Adipose tissue (tissue), 3 donors: ENCODE data around the gene FAT1. TPM values are rescaled to one million over a fixed set of nuclear protein-coding genes. Genes with fewer than 3 reads are reported as not detected.

Experiments used
- H3K27ac ChIP-seq: one replicate; pipeline ENCODE4 v1.5.1; 2013; ENCODE audit warnings: low read depth, low read length
- WGBS, 3 donors: extraction: QIAGEN DNeasy Blood & Tissue Kit; methylation state at CpG; one replicate each; pipeline ENCODE4 v1.1.7; 2013; 5-methylcytosine and 5-hydroxymethylcytosine counted together
- polyA plus RNA-seq, 3 donors: library from polyadenylated mRNA; stranded (reverse); fragments of 200-250 nt; gene quantifications; one replicate each; pipeline ENCODE4 v1.2.3, GENCODE V29; 2013
- donor health status: healthy with polysubstance abuse.
- donor health status: Bipolar disorder and iron deficiency.
- donor health status: healthy.

The FAT1 gene
- polyA plus RNA-seq, 3 donors: 4.5 to 39.9 (median 21.8) TPM

DNA sequence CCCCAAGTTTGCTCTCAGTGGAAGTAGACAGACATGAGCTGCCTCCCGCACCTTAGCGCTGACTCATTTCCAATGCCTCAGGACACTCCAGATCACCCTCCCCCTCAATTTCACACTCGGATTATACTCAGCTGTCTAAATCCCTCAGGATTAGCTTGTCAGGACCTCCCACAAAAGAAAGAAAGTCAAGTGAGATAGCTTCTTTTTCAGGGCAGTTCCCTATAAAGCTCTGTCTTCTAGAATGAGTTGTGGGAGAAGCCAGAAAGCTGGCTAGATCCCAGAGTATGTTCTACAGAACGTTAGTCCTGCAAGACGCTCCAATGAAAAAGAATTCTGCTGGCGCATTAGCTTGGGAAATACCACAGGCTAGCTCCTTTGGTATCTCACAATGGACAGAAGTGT lies 117.1 kb downstream of the FAT1 start:
- H3K27ac ChIP-seq: no peak overlapping the region
- WGBS, 3 donors: 75 to 87% (median 77%) methylated on average over 6 of the region's 6 CpGs

DNA sequence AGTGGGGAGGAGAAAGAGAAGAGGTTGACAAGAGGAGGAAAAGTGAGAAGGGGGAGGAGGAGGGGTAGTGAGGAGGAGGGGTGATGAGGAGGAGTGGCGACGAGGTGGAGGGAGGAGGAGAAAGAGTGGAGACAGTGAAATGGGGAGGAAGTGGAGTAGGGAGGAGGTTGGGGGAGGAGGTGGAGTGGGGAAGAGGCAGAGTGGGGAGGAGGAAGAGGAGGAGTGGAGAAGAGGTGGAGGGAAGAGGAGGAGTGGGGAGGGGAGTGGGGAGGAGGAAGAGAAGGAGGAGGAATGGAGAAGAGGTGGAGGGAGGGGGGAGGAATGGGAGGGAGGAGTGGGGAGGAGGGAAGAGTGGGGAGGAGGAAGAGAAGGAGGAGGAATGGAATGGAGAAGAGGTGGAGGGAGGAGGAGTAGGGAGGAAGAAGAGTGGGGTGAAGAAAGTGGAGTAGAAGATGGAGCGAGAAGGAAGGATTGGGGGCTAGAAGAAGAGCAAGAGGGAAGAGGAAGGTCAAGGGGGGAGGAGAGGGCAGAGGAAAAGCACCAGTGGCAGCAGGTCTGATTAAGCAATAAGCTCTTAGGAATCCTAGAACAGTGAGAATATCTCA lies 118.3 kb downstream of the FAT1 start:
- H3K27ac ChIP-seq: no peak overlapping the region
- 81 to 93% (median 86%) methylated on average over 3 of the region's 3 CpGs for WGBS, 3 donors

DNA sequence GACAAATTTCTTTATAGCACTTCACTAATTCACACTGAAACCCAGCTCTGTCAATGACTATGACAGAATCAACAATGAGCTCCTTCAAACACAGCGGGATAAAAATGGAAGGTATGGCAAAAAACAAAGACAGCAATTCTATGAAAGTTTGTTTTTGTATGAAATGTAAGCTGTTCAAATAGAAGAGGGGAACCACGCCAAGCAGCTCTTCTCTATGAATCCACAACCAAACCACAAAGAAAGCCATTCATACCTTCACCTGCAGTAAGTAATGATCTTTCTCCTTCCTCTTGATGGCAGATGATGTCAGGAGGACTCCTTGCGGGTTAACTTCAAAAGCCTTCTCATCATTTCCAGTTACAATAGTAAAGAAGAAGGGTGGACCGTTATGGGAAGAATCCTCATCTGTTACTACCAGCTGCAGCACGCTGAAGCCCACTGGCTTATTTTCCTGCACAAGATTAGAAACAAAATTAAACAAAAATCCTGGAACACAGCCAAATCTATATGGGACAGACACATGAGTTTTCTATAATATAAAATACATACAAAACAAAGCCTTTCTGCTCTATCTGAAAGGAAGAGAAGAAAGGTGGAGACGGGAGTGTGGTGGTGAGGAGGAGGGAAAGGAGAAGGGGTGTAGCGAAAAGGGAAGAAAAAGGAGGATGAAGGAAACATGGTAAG lies 119.4 kb downstream of the FAT1 start:
- H3K27ac ChIP-seq: no peak overlapping the region
- 73 to 83% (median 82%) methylated on average over 7 of the region's 7 CpGs for WGBS, 3 donors

- no peak overlapping the region for H3K27ac ChIP-seq
- WGBS, 3 donors: 85 to 93% (median 92%) methylated on average over 9 of the region's 9 CpGs
Measured at GRCh38 chr4:186602978-186603377, 120.7 kb downstream of the FAT1 start.

DNA sequence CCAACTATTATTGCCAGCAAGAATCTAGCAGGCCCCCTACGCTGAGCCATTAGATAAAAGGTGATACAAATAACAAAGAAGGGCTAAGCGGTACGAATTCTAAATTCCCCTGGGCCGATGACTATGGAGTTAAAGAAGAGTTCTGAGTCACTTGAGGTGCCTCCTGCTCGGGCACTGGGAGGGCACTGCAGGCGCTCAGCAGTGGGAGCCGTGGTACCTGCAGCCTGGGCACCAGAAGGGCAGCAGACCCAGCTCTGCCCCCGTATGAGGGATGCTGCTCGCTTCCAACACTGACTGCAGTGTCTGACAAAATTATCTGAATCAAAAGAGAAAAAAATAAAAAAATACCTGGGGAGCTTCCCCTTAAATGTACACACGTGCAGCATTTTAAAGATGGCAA lies 124.2 kb downstream of the FAT1 start:
- no peak overlapping the region for H3K27ac ChIP-seq
- 92 to 93% (median 92%) methylated on average over 10 of the region's 10 CpGs for WGBS, 3 donors

DNA sequence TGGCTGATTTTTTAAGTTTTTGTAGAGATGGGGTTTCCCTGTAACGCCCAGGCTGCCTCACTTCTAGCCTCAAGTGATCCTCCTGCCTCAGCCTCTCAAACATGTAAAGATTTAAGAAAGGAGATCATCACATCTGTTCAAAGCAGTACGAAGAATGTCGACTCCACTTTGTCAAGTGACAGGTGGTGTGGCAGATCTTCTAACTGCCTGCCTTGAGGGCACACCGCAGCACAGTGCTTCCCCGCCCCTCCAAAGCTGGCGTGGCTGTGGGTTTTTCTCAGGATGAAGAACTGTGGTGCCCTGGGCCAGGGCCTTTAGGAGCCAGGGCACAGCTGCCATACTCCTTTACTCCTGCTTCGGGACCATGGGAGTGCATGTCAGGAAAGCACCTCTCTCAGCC lies 125.0 kb downstream of the FAT1 start:
- 90 to 96% (median 90%) methylated on average over 7 of the region's 7 CpGs for whole genome bisulfite sequencing, 3 donors
- no peak overlapping the region for H3K27ac ChIP-seq

DNA sequence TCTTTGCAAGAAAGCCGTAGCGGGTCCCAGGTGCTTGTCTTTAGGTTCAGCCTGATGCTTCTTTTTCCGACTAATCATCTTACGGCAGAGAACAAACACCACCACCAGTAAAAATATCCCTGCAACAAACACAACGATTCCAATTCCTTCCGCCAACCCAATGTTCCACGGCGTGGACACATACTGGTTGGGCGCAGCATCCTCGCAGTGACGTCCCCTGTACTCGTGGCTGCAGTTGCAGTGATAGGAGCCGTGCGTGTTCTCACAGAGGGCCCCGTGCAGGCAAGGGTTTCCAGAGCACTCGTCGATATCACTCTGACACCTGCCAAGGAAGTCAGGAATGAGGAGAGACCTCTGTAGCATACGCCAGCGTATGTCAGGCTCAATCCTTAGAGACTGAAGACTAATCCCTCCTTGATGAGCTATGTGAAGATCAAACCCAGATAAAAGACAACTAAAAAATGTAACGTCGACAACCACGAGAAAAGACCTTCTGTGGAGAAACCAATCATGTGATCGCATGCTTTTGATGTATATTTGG lies 126.7 kb downstream of the FAT1 start:
- WGBS, 3 donors: 93 to 97% (median 95%) methylated on average over 23 of the region's 23 CpGs
- no peak overlapping the region for H3K27ac ChIP-seq

DNA sequence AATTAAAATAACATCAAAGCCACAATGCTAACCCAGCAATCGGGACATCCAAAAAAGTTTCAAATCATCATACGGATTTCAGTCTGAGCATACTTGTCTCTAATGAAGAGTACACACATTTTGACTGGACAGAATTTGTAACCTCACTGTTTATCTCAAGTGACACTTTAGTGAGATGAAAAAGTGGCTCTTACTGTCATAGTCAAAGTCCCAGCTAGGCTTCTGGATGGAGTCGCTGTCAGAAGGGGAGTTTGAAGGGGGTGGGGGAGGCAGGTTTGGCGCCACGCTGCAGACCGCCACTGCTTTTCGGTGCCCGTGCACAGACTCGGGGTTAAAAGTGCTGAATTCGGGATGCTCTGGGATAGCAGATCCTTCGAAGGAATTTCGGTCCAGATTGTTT lies 127.3 kb downstream of the FAT1 start:
- 93 to 97% (median 96%) methylated on average over 12 of the region's 12 CpGs for WGBS, 3 donors
- no peak overlapping the region for H3K27ac ChIP-seq

GRCh38 chr4:186593587-186593973 lies 130.1 kb downstream of the FAT1 start:
- H3K27ac ChIP-seq: no peak overlapping the region
- WGBS, 3 donors: 70 to 89% (median 82%) methylated on average over 7 of the region's 7 CpGs

- H3K27ac ChIP-seq: no peak overlapping the region
- 65 to 89% (median 85%) methylated on average over 13 of the region's 13 CpGs for WGBS, 3 donors
Measured at GRCh38 chr4:186592966-186593586, 130.6 kb downstream of the FAT1 start.

DNA sequence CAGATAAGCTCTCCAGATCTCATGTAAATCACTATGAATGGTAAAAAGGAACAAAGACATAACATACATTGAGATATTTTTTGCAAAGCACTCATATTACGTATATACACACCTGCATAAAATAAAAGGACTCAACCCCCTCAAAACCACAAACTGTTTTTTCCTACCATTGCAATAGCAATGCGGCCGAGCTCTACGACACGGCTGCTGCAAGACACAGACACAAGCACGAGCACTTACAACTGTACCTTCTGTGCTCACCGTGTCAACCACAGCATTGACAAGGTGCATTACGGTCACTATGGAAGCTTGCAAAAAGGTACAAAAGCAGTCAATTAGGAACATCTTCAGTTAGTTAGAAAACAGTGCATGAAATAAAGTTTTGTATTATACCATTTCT lies 131.2 kb downstream of the FAT1 start:
- WGBS, 3 donors: 90 to 95% (median 93%) methylated on average over 8 of the region's 8 CpGs
- no peak overlapping the region for H3K27ac ChIP-seq

- 86 to 93% (median 91%) methylated on average over 6 of the region's 6 CpGs for WGBS, 3 donors
- no peak overlapping the region for H3K27ac ChIP-seq
Measured at GRCh38 chr4:186591651-186592050, 132.0 kb downstream of the FAT1 start.

DNA sequence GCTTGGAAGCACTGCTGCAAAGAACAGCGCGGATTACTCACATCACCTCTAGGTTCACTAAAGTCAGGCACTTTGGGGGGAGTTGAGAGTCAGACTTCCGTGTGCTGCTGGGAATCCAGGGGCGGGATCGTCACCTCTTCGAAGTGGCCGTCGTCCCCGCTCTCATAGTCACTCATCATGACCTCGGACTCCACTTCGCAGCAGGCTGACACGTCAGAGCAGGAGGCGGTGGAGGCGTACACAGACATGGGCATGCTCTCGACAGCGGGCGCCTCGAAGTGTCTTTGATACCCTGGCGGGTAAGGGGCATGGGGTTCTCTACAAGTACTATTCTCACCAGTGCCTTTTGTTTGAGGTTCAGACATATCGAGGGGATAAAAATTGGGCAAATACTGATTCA lies 135.2 kb downstream of the FAT1 start:
- H3K27ac ChIP-seq: no peak overlapping the region
- 95 to 97% (median 96%) methylated on average over 20 of the region's 20 CpGs for WGBS, 3 donors

- 26 to 32% (median 29%) methylated on average over 4 of the region's 4 CpGs for WGBS, 3 donors
Measured at GRCh38 chr4:186587416-186588018, 136.1 kb downstream of the FAT1 start.

DNA sequence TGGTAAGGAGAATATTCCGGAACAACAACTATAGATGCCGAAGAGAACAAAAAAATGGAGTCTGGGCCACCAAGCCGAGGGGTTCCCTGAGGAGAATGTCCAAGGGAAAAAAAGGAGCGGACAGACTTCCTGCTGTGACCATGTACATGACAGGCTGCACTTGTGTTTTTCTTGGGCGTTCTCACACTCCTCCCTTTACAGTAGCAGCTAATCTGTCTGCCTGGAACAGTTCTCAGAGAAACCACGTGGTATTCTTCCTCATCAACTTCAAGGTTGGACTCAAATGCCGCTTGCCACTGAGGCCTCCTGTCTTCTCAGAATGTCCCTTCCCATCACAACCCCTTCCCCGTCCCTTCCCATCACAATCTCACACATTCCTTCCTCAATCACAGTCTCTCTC lies 137.5 kb downstream of the FAT1 start:
- no peak overlapping the region for H3K27ac ChIP-seq
- WGBS, 3 donors: 58 to 75% (median 73%) methylated on average over 8 of the region's 8 CpGs

More at GRCh38 chr4:186587416-186588018, 136.1 kb downstream of the FAT1 start:
- no peak overlapping the region for H3K27ac ChIP-seq

- WGBS, 3 donors: 71 to 74% (median 72%) methylated on average over 6 of the region's 6 CpGs
- no peak overlapping the region for H3K27ac ChIP-seq
Measured at GRCh38 chr4:186584912-186585311, 138.7 kb downstream of the FAT1 start.

- 87 to 98% (median 92%) methylated on average over 6 of the region's 6 CpGs for WGBS, 3 donors
- H3K27ac ChIP-seq: no peak overlapping the region
Measured at GRCh38 chr4:186581421-186581820, 142.2 kb downstream of the FAT1 start.

- 85 to 100% (median 96%) methylated on average over 1 of the region's 1 CpG for WGBS, 3 donors
- no peak overlapping the region for H3K27ac ChIP-seq
Measured at GRCh38 chr4:186580669-186581068, 143.0 kb downstream of the FAT1 start.
